ENCODE data around the gene EIF4A3. TPM values are rescaled to one million over a fixed set of nuclear protein-coding genes. Genes with fewer than 3 reads are reported as not detected.

The EIF4A3 gene
- total and polyA plus RNA-seq, 9 of the 15 experiments (the other 6 are each of a cell fraction or from before 2014, with no cell fraction given) = 62.7 to 171 (median 127) TPM

DNA sequence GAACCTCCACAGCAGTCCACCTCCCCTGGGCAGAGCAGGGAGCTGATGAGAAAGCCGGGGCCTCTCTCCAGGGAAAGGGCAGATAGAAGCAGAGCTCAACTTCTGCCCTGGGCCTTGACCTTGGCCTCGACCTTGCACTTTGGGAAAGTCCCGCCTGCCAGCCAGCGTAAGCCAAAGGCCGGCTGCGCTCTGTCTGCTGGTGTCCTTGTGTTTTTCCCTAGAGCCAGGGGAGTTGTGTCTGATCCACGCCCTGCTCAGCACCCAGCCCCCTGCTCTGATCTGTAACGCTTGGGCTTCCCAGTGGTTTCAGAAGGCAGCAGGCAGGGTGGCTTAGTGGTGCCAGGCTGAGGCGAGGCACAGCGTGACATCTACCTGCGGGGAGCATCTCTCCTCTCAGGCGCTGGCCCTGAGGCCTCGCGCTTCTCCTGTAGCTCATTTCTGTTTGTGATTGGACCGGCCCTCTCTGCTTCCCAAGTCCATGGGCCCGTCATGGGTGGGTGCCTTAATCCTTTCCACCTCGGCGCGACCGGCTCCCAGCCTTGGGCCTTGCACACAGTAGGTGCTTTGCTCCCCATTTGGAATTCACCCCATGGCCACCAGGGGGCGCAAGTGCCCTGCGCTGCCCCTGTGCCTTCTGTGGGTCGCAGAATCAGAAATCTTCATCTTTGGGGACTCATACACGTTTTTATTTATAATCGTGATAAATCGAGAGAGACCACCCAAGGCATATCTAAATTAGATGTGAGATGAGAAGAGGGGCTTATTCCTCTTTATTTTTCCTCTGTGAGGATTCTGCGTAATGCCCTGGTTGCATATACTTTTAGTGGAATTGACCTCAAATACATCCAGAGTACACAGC lies 49.0 kb upstream of the EIF4A3 start (continued):
- no peak for TF ChIP-seq CBFA2T3 (IDR thresholded peaks at IDR 0.05)
- no peak for TF ChIP-seq ZNF143 (CRISPR knock-in tag; IDR thresholded peaks at IDR 0.05)
- no peak for TF ChIP-seq SMAD1 (IDR thresholded peaks at IDR 0.05; ENCODE audit: low read depth, low read length, partially characterized antibody)
- TF ChIP-seq PCBP2 (IDR thresholded peaks at IDR 0.05; ENCODE audit: low read depth, low read length, poor library complexity, severe bottlenecking) = no peak
- TF ChIP-seq ESRRA (IDR thresholded peaks at IDR 0.05; ENCODE audit: borderline replicate concordance, low read depth) = peak; percentile 32; the same call in 1 of the 2 replicates
- TF ChIP-seq, protein P1, sequence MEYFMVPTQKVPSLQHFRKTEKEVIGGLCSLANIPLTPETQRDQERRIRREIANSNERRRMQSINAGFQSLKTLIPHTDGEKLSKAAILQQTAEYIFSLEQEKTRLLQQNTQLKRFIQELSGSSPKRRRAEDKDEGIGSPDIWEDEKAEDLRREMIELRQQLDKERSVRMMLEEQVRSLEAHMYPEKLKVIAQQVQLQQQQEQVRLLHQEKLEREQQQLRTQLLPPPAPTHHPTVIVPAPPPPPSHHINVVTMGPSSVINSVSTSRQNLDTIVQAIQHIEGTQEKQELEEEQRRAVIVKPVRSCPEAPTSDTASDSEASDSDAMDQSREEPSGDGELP (CRISPR knock-in tag; IDR thresholded peaks at IDR 0.05; ENCODE audit: borderline replicate concordance) = no peak; the same call in 1 of the 2 replicates
- 0 out of 2 replicates have a peak, but pooled peaks have one; percentile 25 for TF ChIP-seq CXXC5 (CRISPR knock-in tag; IDR thresholded peaks at IDR 0.05)
- TF ChIP-seq NELFE (IDR thresholded peaks at IDR 0.05; ENCODE audit: insufficient read depth, insufficient read length) = no peak
- peak; percentile 82; the same call in 1 of the 2 replicates for TF ChIP-seq ADNP (tag; IDR thresholded peaks at IDR 0.05)
- TF ChIP-seq NCOA4 (IDR thresholded peaks at IDR 0.05; ENCODE audit: partially characterized antibody) = no peak
- TF ChIP-seq LARP7 (IDR thresholded peaks at IDR 0.05) = no peak
- TF ChIP-seq RBM15 (IDR thresholded peaks at IDR 0.05; ENCODE audit: insufficient read depth, low read length) = no peak
- 0 out of 2 replicates have a peak, but pooled peaks have one; percentile 46 for TF ChIP-seq RBM14 (IDR thresholded peaks at IDR 0.05; ENCODE audit: borderline replicate concordance, insufficient read depth, low read depth, low read length)
- TF ChIP-seq, protein P2, sequence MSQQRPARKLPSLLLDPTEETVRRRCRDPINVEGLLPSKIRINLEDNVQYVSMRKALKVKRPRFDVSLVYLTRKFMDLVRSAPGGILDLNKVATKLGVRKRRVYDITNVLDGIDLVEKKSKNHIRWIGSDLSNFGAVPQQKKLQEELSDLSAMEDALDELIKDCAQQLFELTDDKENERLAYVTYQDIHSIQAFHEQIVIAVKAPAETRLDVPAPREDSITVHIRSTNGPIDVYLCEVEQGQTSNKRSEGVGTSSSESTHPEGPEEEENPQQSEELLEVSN (IDR thresholded peaks at IDR 0.05; ENCODE audit: borderline replicate concordance in 1 of 2, extremely low read depth in 1 of 2, insufficient read depth in 1 of 2, insufficient read length in 1 of 2, low read depth in 1 of 2, low read length in 1 of 2, poor library complexity in 1 of 2, severe bottlenecking in 1 of 2) = no peak
- TF ChIP-seq ZNF77 (CRISPR knock-in tag; IDR thresholded peaks at IDR 0.05) = no peak
- TF ChIP-seq ZNF316 (IDR thresholded peaks at IDR 0.05) = no peak
- peak; percentile 91 for TF ChIP-seq ZBTB33 (CRISPR knock-in tag; IDR thresholded peaks at IDR 0.05)
- TF ChIP-seq MLX (CRISPR knock-in tag; conservative IDR thresholded peaks at IDR 0.05) = no peak
- TF ChIP-seq SIRT6 (IDR thresholded peaks at IDR 0.05; ENCODE audit: low read depth, low read length) = no peak
